Fibroblast of the conjunctiva (primary cell): ENCODE measurements around the gene NPDC1.

Experiments used
- DNase-seq: peaks from one replicate; pipeline ENCODE4 v3.0.0-alpha.2; 2010; ENCODE audit warnings: low read depth

Gene NPDC1

DNA sequence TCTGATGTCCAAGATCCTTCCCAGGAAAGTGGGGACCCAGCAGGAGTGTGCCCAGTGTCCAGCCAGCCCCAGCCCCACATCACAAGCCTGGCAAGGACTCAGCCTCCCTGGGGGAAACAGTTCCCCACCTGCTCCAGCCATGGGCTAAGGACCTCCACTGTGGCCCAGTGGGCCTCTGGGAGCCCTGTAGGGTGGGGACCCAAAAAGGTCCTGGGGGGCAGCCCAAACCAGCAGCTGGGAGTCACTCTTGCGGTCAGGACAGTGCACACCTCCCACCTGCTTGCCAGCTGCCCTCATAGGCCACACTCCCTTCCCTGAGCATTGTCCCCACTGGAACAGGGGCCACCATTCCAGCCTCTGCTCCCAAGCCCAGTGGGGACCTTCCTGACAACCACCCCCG lies 19.6 kb downstream of the NPDC1 start:
- DNase-seq: no peak

DNA sequence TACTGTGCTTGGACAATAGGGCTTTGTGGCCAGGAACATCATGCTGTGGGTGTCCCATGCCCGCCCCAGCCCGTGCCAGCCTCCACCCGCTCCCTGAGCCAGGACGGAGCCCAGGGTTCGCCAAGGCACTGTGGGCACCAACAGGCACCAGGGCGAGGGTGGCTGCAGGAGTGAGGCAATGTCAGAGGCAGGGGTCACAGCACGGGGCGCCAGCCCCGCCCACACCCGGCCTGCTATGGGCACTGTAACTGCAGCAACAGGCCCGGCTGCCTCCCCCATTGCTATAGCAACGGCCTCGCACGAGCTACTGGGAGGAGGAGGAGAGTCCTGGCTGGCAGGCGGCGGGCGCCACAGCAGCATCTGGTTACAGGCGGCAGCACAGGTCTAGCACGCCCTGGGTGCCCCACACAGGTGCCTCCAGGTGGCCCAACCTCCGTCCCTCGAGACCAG lies 20.4 kb downstream of the NPDC1 start:
- no peak for DNase-seq

DNA sequence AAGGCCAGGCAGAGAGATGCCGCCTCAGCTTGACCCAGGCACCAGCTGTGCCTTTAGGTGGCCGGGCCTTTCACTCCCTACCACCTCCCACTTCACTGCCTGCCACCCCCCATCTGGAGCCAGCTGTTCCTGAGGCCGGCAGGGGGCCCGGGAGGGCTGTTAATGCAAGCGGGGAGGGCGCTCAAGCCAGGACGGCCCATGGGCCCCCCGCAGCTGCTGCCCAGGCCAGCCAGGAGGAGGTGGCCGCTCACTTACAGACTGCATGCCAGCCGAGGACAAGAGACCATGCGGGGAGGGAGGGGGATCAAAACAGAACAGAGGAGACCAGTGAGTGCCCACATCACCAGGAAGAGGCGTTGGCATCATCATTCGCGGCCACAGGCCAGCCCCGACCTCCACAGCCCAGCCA lies 22.4 kb downstream of the NPDC1 start:
- DNase-seq: no peak

DNA sequence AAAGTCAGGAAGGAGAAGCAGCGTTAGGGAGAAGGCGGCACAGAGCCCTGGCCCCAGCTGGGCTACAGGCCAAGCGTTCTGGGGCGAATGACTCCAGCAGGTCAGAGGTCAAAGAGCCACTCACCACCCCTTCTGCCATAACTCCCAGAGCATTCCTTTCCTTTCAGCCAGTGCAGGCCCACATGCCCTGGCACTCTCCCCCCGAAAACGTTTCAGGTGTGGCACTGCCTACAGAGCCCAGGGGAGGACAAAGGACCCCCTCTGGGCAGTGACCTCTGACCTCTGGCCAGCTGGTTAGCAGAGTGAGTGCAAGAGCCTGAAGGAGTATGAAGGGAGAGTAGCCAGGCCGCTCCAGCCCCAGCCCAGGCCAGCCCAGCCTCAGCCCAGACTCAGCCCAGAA lies 22.8 kb downstream of the NPDC1 start:
- no peak for DNase-seq

DNA sequence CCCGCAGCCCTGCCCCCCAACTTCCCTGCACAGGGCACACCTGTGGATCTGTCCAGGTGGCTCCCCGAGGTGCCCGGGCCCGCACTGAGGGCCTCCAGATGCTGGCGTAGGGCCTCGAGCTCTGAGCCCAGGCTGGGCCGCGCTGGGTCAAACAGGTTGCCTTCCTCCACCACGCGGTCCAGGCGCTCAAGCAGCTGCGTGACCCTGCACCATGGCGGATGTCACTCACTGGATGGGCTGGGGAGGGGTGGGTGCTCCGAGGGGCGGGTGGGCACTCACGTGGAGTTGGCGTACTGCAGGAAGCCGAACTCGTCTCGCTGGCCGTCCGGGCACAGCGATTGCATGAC lies 23.3 kb downstream of the NPDC1 start:
- DNase-seq: no peak

DNA sequence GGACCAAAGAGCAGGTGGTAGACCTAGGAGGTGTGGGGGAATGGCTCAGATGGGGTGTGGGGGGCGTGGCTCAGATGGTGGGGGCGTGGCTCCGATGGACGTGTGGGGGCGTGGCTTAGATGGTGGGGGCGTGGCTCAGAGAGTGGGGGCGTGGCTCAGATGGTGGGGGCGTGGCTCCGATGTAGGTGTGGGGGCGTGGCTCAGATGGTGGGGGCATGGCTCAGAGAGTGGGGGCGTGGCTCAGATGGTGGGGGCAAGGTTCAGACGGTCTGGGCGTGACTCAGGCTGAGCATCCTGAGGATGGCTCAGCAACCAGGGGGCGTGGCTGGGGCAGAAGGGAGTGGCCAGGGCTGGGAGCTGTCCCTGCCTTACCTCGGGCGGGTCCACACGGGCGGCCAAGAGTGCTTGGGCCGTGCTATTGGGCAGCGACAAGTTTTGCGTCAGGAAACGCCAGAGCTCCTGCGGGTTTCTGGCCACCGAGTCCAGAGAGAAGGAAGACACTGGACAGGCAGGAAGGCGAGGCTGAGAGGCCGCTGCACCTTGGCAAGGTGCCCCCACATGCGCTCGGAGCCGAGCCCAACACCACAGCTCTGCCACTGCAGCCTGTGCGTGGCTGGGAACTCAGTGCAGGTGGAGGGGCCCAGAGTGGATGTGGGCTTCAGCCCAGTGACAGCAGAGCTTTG lies 23.9 kb downstream of the NPDC1 start:
- peak; percentile 40 for DNase-seq

DNA sequence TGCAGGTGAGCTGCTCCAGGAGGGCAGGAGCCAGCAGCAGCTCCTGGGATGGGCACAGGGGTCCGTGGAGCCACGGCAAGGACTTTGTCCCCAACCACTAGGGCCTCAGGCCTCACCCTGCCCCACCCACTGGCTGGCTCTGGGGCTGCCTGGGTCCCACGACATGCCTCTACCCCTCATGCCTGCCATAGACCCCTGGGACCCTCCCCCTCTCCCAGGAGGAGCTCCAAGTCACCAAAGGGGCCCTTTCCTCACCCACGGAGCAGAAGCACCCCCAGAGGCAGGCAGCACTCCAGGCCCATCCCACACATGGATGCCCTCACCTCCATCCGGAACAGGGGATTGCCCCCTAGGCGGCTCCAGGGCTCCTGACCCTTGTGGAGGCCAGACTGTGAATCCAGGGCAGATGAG lies 24.4 kb downstream of the NPDC1 start:
- DNase-seq: no peak

DNA sequence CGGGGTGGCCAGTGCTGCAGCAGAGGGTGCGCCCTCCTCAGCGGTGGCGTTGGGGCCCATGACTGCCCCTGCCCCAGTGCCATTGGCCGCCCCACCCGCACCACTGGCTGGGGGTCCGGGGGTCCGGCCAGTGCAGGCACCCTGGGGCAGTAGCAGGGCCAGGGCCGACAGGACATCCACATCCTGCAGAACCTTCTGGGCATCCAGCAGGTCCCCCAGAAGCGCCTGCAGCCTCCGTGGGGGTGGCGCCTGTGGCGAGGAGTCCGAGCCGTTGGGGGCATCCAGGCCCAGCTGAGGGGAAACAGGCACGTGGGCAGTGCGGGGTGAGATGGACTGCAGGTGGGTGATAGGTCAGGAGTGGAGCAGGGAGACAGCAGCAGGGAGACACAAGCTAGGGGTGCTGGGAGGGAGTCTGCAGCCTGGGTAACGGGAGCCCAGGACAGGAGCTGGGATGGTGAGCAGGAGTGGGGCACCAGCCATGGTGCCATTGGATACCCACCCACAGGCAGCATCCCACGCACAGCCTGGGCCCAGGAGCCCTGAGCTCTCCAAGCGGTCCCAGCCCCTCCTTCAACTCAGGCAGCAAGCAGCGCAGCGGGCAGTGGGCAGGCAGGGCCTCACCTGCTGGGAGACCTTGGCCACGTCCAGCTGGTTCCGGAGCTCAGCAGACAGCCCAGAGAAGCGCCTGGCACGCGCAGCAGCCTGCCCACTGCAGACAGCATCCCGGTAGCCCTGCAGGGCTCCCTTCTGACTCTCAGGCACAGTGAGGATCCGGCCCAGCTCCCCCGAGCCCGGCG lies 25.0 kb downstream of the NPDC1 start:
- no peak for DNase-seq

DNA sequence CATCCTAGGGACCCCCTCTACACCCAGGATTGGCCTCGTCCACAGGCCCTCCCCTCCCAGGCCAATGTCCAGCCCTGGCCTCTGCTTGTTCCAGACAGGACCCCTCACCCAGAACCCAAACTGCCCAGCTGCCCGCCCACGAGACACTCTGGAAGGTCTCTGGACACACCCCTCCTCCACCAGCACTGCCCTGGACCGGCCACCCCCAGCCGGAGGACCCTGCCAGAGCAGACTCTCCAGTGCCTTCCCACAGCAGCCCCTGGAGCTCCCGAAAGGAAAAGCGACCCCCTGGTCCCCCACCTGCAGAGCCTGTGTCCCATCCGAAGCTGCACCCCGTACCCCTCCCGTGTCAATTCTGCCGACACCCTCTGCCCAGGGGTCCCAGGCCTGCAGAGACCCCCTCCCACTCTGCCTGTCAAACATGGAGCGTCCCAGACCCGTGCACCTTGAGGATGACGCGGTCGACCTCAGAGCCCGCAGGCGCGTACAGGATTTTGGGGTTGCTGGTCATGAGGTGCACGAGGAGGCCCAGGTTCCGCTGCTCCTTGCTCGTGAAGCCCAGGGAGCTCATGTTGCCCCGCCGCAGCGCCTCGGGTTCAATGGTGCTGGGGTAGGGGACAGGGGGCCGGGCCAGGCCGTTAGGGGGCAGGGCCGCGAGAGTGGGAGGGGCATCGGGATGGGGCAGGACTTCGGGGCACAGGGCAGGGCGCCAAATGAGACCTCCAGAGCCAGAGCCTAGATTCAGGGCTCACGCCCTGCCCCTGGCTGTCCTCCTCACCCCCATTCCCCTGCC lies 25.9 kb downstream of the NPDC1 start:
- no peak for DNase-seq

DNA sequence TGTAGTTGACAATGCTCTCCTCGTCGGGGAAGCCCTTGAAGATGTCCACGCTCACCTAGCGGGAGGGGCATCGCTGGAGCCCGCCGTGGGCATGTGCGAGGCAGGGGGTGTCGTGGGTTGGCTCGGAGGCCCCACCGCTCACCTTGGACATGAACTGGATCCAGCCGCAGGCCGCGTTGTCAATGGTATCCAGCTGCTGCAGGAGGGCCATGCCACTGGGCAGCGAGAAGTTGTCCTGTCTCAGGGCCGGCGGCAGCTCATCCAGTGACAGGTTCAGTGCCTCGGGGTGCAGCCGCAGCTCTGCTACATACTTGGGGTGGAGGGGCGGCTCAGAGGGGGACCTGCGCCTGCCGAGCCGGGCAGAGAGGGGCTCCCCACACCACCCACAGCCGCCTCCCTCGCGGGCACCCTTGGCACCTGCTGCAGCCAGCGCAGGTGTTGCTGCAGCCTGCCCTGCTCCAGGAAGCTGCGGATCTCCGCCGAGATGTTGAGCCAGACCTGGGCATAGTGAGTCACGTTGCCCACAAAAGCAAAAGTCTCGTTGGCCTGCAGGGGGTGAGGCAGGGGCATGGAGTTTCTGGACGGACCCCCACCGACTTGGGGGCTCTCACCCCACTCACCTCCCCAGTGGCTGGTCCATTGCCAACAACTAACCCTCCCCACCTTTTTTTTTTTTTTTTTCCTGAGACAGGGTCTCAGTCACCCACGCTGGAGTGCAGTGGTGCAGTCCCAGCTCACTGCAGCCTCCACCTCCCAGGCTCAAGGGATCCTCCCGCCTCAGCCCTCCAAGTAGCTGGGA lies 27.0 kb downstream of the NPDC1 start:
- DNase-seq: no peak

DNA sequence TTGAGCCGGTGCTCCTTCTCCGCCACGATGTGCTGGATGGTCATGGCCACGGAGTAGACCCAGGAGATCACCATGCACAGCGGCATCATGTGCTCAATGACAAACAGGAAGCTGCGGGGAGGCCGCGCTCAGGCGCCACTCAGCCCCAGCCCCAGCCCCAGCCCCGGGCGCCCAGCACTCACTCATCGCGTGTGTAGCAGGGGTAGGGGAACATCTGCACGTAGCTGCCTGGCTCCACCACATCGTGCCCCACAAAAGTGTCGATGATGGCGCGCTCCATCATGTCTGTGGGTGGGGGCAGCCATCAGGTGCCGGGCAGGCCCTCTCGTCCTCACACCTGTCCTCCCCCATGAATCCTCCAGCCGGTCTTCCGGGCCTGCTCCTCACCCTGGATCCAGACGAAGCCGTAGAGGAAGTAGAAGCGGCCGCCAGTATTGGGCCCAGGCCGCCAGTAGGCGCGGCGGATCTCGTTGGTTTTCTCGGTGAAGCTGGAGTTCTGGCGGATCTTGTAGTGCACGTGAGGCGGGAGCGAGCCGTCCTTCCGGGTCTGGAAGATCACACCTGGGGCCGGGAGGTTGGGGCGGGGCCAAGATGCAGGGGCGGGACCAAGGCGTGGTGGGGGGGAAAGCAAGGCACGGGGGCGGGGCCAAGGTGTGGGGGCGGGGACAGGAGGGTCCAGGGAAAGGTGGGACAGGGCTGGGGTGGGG lies 28.0 kb downstream of the NPDC1 start:
- no peak for DNase-seq

DNA sequence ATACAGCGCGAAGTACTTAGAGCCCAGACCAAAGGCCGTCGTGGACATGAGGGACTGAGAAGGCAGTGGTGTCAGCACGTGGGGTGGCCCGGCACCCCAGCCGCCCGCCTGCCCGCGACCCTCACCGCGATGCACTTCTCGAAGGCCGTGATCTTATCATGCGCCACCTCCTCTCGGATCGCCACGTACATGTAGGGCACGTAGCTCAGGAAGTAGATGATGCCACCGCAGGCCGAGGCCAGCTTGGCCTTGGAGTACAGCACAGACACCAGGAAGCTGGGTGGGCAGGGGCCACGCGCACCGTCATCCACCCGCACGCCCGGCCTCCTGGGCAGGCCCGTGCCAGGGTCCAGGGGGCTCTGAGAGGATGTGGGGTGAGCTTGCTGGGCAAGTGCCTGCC lies 28.9 kb downstream of the NPDC1 start:
- DNase-seq: no peak

DNA sequence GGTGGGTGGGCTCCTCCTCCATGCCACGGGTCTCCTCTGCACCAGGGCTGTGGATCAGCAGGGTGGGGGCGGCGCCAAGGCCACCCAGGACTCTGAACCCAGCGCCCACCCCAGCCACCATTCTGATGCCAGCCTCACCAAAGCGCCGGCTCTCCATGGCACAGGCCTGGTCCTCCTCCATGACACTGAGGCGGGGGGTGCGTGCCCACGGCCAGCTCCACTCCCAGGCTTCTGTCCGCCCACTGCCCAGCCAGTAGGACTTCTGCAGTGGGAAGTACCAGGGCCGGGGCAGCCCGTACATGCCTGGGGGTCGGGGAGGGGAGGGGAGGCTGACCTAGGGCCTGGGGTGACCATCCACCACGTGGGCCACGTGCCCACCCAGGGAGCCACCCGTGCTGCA lies 29.5 kb downstream of the NPDC1 start:
- no peak for DNase-seq

DNA sequence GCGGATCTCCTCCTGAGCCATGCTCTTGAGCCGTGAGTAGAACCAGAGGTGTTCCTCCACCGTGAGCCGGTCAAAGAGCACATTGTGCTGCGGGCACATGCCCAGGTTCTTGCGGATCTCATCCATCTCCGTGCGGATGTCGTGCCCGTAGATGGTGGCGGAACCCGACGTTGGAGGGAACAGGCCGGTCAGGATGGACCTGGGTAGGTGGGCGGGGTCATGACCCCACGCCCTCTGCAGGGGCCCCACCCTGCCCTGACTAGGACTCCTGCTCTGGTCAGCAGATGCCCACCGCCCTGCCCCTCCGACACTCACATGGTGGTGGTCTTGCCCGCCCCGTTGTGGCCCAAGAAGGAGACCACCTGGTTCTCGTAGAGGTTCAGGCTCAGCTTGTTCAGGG lies 30.0 kb downstream of the NPDC1 start:
- DNase-seq: no peak

DNA sequence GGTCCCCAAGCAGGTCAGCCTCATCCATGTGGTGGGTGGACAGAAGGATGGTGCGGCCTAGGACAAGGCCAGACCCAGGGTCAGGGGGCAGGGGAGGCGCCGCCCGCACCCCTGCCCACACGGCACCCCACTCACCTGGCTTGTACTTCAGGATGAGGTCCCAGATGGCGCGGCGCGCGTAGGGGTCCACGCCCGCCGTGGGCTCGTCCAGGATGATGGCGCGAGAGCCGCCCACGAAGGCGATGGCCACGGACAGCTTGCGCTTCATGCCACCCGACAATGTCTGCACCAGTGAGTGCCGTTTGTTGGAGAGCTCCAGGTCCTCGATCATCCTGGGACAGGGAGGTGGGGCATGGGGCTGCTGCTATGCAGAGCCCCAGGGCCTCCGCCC lies 30.4 kb downstream of the NPDC1 start:
- DNase-seq: no peak

DNA sequence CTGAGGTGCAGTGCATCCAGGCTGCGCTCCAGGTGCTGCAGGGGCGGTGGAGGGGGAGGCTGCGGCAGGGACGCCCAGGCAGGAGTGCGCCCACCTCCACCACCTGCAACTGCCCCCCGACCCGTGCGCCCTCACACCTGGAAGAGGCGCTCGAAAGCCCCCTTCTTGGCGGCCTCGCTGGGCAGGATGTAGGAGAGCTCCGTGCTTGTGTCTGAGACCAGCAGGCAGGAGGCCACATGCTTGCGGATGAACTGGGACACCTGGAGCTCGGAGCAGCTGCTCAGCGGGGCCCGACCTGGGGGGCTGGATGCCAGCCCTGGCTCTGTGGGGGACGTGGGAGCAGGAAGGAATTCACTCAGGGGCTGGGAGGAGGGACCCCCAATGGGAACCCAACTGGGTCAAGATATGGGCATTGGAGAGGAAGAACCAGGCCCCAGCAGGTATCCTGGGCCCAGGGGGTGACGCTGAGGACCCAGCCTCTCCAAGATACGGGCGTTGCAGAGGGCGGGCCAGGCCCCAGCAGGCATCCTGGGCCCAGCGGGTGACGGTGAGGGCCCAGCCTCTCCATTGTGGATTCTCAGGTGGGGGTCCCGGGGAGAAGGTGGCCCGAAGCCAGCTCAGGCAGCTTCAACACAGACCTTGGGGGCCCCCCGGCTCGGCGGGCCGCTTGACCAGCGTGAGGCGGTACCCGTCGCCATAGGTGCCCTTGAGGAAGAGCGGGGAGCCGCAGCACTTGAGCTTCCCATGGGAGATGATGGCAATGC lies 31.0 kb downstream of the NPDC1 start:
- no peak for DNase-seq

DNA sequence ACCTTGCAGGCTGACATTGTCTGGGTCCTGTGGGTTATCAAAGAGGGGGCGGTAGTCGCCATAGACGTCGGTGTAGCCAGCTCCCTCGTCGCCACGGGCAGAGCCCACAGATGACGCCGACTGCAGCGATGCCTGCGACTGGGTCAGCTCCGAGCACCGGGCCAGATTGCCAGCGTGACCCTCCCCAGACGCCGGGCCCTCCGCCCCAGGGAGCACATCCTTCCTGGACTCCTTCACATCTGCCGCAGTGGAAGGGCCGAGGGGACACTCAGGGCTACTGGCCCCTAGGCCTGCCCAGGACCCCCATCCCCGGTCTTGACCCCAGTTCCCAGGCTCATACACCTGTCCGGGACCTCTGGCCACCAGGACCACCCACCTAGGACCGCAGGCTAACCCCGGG lies 31.8 kb downstream of the NPDC1 start:
- no peak for DNase-seq

DNA sequence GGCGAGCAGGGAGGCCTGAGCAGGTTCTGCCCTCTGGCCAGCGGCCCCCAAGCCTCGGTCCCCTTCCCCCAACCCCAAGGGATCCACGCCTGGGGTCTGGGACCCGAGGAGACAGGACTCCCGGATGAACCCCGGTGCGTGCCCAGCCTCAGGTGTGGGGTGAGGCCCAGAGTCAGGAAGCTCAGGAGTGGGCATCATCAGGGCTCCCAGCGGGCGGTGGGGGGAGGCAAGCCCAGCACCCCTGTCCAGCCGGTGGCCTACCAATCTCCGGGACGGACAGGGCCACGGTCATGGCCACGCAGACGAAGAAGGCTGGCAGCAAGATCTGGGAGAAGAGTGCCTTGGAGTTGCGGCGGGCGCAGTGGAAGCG lies 32.4 kb downstream of the NPDC1 start:
- DNase-seq: no peak

DNA sequence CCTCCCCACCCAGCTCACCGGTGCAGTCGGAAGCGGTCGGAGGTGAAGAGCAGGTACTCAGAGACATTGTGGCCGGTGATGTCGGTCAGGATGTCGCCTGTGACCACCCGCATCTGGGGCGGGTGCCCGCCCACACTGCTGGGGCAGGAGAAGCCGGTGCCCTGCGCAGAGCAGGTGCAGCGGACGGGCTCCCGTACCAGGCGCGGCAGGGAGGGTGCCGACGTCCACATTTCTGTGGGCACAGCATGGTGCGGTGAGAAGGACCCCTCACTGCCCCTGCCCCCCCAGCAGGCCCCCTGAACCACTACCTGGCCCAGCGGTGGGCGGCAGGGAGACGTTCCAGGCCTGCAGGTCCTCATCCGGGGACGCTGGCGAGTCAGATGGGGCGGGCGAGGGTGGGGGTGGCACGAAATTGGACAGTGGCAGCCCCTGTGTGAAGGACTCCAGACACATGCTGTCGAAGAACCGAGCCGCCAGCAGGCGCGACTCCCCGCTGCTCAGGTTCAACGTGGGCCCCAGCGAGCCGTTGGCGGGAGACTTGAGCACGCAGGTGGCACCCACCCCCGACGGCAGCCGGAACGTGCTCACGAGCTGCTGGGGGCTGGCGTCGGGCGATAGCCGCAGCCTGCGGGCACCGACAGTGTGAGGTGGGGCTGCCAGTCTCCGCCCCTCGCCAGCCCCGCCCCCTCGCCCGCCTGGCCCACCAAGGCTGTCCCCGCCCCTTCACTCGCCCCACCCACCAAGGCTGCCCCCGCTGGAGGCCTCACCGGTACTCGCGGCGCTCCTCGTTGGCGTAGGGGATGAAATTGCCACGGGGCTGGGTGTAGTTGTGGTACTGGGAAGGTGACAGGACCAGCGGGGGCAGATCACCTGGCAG lies 33.0 kb downstream of the NPDC1 start:
- no peak for DNase-seq
